Measurements from ENCODE around the gene SGMS1.

The SGMS1 gene

GRCh38 chr10:50318129-50318528 is 305.6 kb downstream of the SGMS1 start:
- no peak for DNase-seq

- no peak for DNase-seq
Measured at GRCh38 chr10:50316695-50317648, 306.8 kb downstream of the SGMS1 start.

GRCh38 chr10:50316174-50316573 is 307.6 kb downstream of the SGMS1 start:
- no peak for DNase-seq

GRCh38 chr10:50315424-50315823 is 308.3 kb downstream of the SGMS1 start:
- no peak for DNase-seq

GRCh38 chr10:50314169-50315071 is 309.3 kb downstream of the SGMS1 start:
- no peak for DNase-seq

- no peak for DNase-seq
Measured at GRCh38 chr10:50312464-50313437, 311.0 kb downstream of the SGMS1 start.

- DNase-seq: no peak
Measured at GRCh38 chr10:50310560-50311174, 313.1 kb downstream of the SGMS1 start.

- no peak for DNase-seq
Measured at GRCh38 chr10:50309342-50309741, 314.4 kb downstream of the SGMS1 start.

- no peak for DNase-seq
Measured at GRCh38 chr10:50304660-50305059, 319.1 kb downstream of the SGMS1 start.

- DNase-seq: no peak
Measured at GRCh38 chr10:50299948-50300669, 323.6 kb downstream of the SGMS1 start.

GRCh38 chr10:50295367-50295766 is 328.4 kb downstream of the SGMS1 start:
- no peak for DNase-seq

- no peak for DNase-seq
Measured at GRCh38 chr10:50294582-50294981, 329.2 kb downstream of the SGMS1 start.

GRCh38 chr10:50293513-50294313 is 330.0 kb downstream of the SGMS1 start:
- DNase-seq: no peak

GRCh38 chr10:50291261-50291850 is 332.4 kb downstream of the SGMS1 start:
- no peak for DNase-seq

GRCh38 chr10:50289196-50289595 is 334.6 kb downstream of the SGMS1 start:
- DNase-seq: no peak

- no peak for DNase-seq
Measured at GRCh38 chr10:50286996-50287803, 336.6 kb downstream of the SGMS1 start.

- DNase-seq: no peak
Measured at GRCh38 chr10:50286517-50286916, 337.2 kb downstream of the SGMS1 start.

GRCh38 chr10:50281967-50282522 is 341.7 kb downstream of the SGMS1 start:
- no peak for DNase-seq

All from SIG-M5 (cell line).